Stimulated activated CD4-positive, alpha-beta T cell treated with anti-CD3 and anti-CD28 coated beads, Interleukin-4, amount 100 ng/mL, for 1 hour (primary cell): ENCODE results near the gene SNHG17.
"Not testable (repeated sequence)": the region's sequence is repeated elsewhere in the genome, so short reads cannot be mapped to it uniquely, and the experiment has no call there.

Experiments
- DNase-seq: peaks from one replicate; pipeline ENCODE4 v3.0.0-alpha.2; 2020

SNHG17 gene

DNA sequence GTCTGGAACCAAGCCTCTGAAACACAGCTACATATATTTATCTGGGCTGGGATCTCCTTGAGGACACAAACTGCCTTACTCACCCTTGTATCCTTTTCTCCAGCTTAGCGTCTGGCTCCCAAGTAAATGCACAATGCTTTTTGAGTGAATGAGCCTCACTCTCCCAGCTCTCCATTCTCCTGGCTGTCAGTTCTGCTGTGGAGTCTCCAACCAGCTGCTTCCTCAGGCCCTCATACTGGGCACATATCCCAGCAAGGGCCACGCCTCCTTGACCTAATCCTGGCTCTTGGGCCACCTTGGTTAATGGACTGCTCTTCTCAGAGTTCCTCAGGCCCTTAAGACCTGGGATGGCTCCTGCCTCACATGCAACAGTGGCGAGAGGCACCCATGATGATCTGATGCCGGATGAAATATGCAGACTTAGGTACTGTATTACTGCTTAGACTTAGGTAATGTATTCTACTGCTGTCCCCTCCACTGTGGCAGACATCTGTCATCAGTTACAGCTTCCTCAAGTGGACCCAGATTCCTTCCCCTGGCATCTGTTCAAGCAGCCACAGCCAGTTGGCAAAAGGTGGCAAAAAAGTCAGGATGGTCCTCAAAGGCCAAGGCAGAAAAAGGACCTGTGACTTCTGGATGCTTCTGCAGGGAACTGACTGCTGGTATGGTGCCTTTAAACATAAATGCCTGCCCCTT is 16.5 kb downstream of the SNHG17 start:
- no peak for DNase-seq

- no peak for DNase-seq
These were observed 20.2 kb downstream of the SNHG17 start for GRCh38 chr20:38414769-38415450.

DNA sequence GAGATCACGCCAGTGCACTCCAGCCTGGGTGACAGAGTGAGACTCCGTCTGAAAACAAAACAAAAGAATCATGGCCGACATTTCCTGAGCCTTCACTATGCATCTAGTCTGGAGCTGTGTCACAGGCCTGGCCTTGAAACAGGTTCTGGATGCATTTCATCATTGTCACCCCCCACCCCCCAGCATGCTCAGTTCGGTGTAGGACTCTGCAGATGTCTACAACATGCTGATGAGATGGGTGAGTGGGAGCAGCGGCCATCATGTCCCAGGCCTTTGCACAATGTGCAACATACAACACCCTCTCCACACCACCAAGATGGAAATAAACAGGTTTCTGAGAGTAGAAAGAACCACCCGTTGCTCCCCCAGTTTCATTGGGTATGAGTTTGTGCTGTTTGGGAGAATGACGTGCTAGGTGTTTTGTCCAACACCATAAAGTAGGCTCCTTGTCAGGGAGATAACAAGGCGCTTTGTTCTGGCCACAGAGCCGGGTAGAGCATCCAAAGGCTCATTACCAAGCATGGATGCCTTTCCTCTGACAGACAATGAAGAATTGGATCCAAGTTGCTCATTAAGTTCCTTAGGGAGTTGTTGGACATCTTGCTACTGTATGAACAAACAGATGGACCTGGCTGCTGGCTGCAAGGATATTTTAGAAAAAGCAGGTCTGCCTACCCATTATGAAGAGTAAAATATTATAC is 22.1 kb downstream of the SNHG17 start:
- DNase-seq, result no peak

DNA sequence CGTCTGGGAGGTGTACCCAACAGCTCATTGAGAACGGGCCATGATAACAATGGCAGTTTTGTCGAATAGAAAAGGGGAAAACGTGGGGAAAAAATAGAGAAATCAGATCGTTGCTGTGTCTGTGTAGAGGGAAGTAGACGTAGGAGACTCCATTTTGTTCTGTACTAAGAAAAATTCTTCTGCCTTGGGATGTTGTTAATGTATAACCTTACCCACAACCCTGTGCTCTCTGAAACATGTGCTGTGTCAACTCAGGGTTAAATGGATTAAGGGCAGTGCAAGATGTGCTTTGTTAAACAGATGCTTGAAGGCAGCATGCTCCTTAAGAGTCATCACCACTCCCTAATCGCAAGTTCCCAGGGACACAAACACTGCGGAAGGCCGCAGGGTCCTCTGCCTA is 27.3 kb downstream of the SNHG17 start:
- not testable (repeated sequence) for DNase-seq

GRCh38 chr20:38407321-38407720 is 27.8 kb downstream of the SNHG17 start:
- no peak for DNase-seq

- no peak for DNase-seq
These were observed 28.7 kb downstream of the SNHG17 start for GRCh38 chr20:38406476-38406875.

- DNase-seq, result no peak
These were observed 30.0 kb downstream of the SNHG17 start for GRCh38 chr20:38405132-38405531.

DNA sequence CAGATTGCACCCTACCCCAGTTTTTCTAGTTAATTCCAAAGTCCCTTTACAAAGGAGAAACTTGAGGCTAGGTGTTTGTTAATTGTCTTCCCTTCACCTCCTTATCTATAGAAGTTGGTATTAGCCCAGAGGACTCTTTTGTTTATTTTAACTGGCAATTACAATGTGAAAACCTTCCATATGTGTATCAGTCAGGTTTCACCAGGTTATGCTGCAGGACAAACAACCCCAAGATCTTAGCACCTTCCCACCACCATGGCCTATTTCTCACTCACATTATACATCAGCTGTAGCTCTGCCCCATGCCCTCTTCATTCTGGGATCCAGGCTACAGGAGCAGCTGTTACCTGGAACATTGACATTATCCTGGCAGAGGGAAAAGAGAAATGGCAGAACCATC is 31.1 kb downstream of the SNHG17 start:
- no peak for DNase-seq

DNA sequence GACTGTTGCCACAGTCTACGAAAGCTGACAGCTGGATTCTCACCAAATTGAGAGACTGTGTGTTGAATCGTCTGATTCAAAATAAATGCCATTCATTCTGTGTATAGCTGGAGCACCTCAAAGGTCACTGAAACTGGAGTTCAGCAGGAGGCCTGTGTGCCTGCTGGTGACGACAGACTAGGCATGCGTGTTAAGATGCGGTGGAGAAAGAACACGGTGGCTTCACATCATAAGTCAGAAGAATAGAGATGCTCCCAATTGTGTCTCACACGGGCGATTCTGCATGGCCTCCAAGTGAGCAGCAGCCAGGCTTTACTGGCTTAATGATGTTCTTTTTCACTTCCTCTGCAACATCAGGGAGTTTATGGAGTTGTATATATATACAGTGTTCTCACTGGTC is 32.3 kb downstream of the SNHG17 start:
- no peak for DNase-seq

DNA sequence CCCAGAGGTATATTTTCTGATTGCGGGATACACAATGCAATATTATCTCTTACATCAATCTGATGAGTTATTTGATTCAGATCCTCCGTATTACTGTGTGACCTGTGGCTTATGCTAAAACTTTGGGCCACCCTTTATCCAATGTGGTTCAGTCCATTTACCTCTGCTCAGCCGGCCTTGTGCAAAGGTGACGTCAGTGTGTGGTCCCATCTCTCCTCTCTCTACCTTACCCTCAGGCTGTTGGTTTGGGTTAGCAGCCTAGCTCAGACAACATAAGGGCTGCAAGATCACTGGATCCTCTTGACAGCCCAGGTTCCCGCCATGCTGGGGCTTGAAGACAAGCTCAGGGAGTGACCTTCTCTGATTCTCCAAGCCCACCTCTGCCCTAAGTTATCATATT is 33.0 kb downstream of the SNHG17 start:
- DNase-seq, result no peak

DNA sequence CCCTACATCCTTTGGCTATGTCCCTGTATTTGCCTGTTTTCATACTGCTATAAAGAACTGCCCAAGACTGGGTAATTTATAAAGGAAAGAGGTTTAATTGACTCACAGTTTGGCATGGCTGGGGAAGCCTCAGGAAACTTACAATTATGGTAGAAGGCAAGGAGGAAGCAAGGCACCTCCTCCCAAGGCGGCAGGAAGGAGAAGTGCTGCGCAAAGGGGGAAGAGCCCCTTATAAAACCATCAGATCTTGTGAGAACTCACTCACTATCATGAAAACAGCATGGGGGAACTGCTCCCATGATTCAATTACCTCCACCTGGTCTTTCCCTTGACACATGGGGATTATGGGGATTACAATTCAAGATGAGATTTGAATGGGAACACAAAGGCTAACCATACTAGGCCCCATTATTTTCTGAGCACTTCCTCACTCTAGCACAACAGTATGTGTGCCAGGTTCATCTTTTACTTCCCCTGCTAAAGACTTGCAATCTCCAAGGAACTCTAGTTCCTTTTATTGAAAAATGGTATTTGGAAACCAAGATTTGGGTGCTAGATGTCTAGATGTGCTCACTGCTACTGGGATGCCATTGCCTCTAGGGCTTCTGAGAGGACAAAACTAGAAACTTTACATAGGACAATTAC is 39.3 kb downstream of the SNHG17 start:
- not testable (repeated sequence) for DNase-seq

DNA sequence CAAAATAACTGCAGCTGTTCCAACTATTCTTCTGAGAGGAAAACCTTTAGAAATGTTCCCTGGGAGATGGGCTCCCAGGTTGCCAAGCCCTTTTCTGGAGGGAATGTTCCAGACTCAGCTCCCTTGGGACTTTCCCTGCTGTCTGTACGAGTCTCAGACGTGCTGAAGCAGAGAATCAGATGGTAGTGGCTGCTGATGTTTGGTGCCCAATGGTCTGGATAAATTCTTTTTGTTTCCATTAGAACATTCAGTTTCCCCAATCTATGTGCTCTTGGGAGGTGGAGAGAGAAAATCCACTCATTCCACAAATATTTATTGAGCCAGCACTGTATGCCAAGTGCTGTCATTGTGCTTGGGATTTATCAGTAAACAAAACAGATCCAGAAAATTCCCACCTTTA is 40.0 kb downstream of the SNHG17 start:
- DNase-seq, result no peak

GRCh38 chr20:38393259-38393658 is 41.9 kb downstream of the SNHG17 start:
- no peak for DNase-seq

DNA sequence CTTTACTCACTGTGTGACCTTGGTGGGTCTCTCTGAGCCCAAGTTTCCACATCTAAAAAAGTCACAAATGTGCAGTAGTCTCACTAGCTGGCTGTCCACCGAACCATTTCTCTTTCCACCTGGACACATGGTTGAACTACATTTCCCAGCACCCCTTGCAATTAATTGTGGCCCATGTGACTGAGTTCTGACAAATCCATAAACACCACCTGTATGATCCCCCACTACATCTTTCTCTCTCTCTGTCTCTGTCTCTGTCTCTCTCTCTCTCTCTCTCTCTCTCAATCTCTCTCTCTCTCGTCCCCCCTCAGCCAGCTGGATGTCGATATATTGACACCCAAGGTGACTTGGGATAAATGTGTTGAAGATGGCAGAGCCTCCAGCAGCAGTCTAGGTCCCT is 42.8 kb downstream of the SNHG17 start:
- no peak for DNase-seq

DNA sequence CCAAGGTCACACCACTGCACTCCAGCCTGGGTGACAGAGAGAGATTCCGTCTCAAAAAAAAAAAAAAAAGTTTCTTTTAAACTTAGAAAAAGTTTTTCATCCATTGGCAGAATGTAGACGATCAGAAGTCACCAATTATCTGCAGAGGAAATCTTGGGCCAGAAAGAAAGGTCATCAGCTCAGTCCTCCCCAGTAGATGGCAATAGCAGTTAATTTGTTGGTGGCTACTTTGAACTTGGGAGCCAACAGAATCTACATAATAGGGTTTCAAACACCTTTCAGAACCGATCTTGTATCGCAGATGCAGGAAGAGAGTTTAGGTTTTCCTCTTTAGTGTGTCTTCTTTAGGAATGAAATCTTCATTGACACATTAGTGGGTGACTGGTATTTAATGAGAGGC is 47.2 kb downstream of the SNHG17 start:
- DNase-seq, result no peak

DNA sequence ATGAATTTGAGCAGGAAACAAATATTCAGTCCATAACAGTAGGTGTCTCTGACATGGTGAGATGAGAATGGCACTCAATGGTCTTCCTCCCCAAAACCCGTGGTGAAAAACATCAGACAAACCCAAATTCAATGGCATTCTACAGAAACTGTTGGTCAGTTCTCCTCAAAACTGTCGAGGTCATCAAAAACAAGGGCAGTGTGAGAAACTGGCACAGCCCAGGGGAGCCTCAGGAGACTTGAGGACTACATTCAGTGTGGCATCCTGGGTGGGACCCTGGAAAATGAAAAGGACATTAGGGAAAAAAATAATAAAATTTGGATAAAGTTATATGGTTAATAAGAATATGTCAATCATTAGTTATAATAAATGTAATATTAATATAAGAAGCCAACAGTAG is 48.3 kb downstream of the SNHG17 start:
- DNase-seq, result no peak

DNA sequence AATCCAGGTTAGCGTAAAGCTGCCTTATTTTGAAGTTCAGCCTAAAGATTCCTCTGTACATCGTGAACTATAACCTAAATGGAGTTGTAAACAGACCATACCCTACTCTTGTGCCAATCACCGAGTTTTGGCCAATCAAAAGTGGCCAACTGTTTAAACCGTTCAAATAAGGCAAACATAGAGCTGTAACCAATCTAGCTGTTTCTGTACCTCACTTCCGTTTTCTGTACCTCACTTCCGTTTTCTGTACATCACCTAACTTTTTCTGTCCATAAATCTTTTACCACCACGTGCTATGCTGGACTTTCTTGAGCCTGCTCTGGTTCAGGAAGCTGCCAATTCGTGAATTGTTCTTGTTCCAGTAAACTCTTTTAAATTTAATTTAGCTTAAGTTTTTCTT is 49.1 kb downstream of the SNHG17 start:
- DNase-seq, result no peak

DNA sequence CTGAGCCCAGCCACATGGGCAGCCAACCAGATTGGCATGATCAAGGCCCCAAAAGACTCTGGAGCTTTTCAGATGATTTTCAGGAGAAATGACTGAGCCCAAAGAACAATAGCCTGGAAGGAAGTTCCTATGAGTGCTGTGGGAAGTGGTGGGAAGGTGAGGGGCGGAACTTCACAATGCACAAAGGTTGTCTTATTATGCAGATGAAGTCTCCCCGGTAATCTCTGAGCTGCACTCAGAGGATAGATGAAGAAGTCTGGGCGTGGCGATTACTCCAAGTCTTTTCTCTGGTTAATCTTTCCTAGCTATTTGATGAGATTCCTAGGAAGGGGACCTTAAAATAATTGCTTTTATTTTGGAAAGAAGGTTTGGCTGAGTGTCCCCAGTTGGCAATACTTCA is 52.0 kb downstream of the SNHG17 start:
- DNase-seq, result no peak

GRCh38 chr20:38377838-38378237 is 57.3 kb downstream of the SNHG17 start:
- not testable (repeated sequence) for DNase-seq

DNA sequence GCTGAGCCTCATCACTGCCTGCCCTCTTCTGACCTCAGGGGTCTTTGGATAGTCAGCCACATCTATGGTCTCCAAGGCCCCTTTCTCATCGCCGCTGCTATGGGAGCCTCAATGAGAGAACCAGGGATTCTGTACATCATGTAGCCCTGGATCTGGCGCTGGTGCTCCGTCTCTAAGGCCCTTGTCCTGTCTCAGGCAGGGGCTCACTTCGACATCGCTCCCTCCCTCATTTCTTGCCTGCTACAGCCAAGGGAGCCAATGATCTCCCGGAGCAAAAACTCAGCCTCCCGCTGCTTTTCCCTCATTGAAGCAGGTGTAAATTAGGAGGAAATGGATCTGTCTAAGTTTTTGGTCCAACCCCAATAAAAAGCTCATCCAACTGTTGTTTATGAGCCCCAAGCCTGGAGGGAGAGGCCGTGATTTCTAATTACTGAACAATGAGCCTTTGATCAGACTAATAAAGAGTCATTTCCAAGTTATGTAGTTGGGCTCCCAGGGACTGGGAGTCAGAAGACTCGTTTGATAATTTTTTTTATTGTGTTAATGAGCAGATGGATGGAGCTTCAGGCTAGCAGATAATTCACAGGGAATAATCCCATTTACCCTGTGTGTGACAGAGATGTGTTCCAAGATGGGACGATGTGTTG is 58.0 kb downstream of the SNHG17 start:
- DNase-seq, result no peak

DNA sequence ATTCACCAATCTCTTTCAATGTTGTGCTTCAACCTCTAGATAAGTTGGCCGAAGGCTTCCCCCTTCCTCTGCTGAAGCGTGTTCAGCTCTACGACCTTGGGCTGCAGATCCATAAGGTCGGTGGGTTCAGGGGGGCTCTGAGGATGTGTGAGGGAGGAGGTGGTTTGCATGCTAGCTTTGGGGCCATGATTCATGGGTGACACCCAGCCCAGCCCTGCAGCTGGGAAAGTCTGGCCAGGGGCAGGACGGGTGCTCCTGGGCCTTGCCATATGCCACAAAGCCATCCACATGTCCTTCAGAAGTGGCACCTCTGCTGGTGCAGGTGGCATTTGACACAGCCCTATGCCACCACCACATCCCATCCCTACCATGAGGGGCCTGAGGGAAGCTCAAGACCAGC is 61.2 kb downstream of the SNHG17 start:
- no peak for DNase-seq

GRCh38 chr20:38373231-38373867 is 61.8 kb downstream of the SNHG17 start:
- no peak for DNase-seq

DNA sequence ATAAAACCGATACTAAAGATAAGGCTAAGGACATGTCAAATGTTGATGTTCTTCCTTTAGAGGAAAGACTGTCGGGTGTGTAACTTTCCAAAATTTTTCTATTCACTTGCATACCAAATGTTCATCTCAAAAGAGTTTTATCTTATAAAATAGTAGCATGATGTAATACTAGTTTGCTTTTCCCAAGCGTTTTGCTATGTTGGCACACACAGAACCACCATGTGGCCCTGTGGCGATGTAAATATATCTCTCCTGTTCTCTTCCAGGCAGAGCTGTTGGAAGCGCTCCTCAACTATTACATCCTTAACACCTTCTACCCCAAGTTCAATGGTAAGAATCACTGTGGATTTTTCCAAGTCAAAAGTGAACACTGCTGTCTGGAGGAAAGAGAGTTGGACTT is 62.3 kb downstream of the SNHG17 start:
- DNase-seq, result no peak
